Measurements from ENCODE around the gene PXDN. TPM values are rescaled to one million over a fixed set of nuclear protein-coding genes. Genes with fewer than 3 reads are reported as not detected.

The PXDN gene
- total RNA-seq, 1 donor from 2014 or later = 150 TPM

DNA sequence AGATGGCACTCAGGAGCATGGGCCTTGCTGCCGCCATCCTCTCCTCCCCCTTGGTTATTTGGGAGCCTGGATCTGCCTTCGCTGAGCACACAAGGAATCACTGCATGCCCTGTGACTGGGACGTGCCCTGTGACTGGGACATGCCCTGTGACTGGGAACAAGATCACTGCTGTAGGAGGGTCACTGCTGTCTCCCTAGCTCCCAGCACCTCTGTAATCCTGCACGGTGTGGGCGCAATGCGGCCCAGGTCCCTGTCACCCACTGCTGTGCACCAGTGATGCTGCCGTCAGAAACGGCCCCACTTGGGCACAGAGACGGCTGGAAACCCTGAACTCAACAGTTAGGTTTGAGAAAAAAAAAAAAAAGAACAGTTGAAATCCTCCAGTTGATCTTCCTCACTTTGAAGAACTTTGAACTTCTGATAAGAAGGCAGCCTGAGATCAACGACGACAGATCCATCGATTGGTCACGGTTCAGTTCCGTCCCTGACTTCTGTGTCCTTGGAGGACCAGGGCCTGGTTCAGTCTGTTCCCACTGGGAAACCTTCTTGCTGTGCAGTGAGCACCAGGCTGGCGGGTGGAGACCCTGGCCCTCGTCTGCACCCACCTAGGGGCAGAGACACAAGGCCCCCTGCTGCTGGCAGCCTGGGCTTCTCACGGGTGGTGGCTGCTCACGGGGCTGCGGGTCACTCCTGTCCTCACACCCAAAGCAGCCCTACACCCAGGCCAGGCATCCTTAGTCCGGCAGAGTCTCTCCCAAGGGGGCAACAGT lies 125.9 kb downstream of the PXDN start:
- H3K4me3 Mint-ChIP-seq = no peak overlapping the region

GRCh38 chr2:1617425-1618021 lies 126.8 kb downstream of the PXDN start:
- TF ChIP-seq, protein P1, sequence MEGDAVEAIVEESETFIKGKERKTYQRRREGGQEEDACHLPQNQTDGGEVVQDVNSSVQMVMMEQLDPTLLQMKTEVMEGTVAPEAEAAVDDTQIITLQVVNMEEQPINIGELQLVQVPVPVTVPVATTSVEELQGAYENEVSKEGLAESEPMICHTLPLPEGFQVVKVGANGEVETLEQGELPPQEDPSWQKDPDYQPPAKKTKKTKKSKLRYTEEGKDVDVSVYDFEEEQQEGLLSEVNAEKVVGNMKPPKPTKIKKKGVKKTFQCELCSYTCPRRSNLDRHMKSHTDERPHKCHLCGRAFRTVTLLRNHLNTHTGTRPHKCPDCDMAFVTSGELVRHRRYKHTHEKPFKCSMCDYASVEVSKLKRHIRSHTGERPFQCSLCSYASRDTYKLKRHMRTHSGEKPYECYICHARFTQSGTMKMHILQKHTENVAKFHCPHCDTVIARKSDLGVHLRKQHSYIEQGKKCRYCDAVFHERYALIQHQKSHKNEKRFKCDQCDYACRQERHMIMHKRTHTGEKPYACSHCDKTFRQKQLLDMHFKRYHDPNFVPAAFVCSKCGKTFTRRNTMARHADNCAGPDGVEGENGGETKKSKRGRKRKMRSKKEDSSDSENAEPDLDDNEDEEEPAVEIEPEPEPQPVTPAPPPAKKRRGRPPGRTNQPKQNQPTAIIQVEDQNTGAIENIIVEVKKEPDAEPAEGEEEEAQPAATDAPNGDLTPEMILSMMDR (conservative IDR thresholded peaks at IDR 0.05) = no peak

More for the DNA sequence above, 125.9 kb downstream of the PXDN start:
- peaks cover 4% of the 10 kb centered on the region for H3K9me3 Mint-ChIP-seq
- no peak for DNase-seq (ENCODE audit: extremely low spot score, unreplicated experiment)
- H3K27ac Mint-ChIP-seq = no peak overlapping the region
- TF ChIP-seq, protein P1 (conservative IDR thresholded peaks at IDR 0.05) = no peak
- H3K4me1 Mint-ChIP-seq (ENCODE audit: unreplicated experiment) = peaks cover 5% of the 10 kb centered on the region
- H3K36me3 Mint-ChIP-seq = peaks cover 4% of the 10 kb centered on the region
- H3K27me3 Mint-ChIP-seq = peaks cover 21% of the 10 kb centered on the region

DNA sequence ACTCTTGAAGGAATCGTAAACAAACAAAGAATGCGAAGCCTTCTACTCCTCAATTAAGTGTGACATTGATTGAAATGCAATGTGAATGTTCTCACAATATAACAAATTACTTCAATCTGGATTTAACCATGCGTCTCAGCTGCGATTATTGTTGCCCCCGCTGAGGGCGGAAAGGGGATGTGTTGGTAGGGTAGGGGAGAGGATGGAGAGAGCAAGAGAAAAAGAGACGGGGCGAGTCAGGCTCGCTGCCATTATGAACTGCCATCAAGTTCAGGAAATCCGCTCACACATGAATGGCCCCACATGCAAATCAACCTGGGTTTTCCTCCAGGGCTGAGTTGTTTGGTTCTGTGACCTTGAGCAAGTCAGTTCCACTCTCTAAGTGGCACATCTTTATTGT lies 129.8 kb downstream of the PXDN start:
- no peak for DNase-seq (ENCODE audit: extremely low spot score, unreplicated experiment)
- no peak overlapping the region for H3K4me3 Mint-ChIP-seq
- peaks cover 25% of the 10 kb centered on the region for H3K27me3 Mint-ChIP-seq
- TF ChIP-seq, protein P1 (conservative IDR thresholded peaks at IDR 0.05) = no peak
- no peak overlapping the region for H3K27ac Mint-ChIP-seq
- no peaks in the 10 kb centered on the region for H3K36me3 Mint-ChIP-seq
- no peaks in the 10 kb centered on the region for H3K9me3 Mint-ChIP-seq
- H3K4me1 Mint-ChIP-seq (ENCODE audit: unreplicated experiment) = peaks cover 6% of the 10 kb centered on the region

More at GRCh38 chr2:1617425-1618021, 126.8 kb downstream of the PXDN start:
- H3K27ac Mint-ChIP-seq = no peak overlapping the region
- H3K4me1 Mint-ChIP-seq (ENCODE audit: unreplicated experiment) = peaks cover 5% of the 10 kb centered on the region
- H3K9me3 Mint-ChIP-seq = no peaks in the 10 kb centered on the region
- no peak for DNase-seq (ENCODE audit: extremely low spot score, unreplicated experiment)
- H3K4me3 Mint-ChIP-seq = no peak overlapping the region
- H3K36me3 Mint-ChIP-seq = no peaks in the 10 kb centered on the region
- peaks cover 19% of the 10 kb centered on the region for H3K27me3 Mint-ChIP-seq

DNA sequence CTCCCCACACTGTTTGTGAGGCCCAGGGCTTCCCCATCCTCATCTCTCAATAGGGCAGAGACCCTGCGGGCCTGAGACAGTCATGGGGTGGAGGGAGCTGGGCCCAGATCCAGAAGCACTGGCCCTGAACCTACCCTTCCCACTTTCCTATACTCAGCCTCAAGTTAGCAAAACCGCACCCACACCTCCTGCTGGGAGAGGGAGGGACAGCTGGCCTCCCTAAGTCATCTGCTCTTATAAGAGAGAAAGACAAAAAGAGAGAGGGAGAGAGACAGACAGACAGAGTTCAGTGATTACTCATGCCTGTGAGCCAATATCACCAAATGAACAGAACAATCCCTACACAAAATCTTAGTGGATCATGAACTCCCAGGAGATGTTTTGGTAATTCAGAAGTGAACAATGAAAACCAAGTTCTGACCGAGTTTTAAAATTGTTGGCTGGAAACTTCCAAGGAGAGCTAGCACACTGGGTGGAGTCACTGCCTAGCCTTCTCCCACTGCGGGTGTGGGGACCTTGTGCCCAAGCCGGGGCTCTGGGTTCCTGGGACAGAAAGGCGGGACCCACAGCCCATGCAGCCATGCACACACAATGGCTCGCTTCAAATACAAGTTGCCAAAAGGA lies 130.5 kb downstream of the PXDN start:
- Mint-ChIP-seq H3K27me3 (peaks cover 25% of the 10 kb centered on the region), H3K36me3 (no peaks in the 10 kb centered on the region), H3K4me3 (no peak overlapping the region), H3K4me1 (ENCODE audit: unreplicated experiment) (peaks cover 8% of the 10 kb centered on the region), H3K27ac (no peak overlapping the region), H3K9me3 (no peaks in the 10 kb centered on the region)
- DNase-seq (ENCODE audit: extremely low spot score, unreplicated experiment) = no peak
- TF ChIP-seq, protein P1 (conservative IDR thresholded peaks at IDR 0.05) = no peak

- no peak overlapping the region for H3K4me3 Mint-ChIP-seq
- peaks cover 8% of the 10 kb centered on the region for H3K4me1 Mint-ChIP-seq (ENCODE audit: unreplicated experiment)
- H3K36me3 Mint-ChIP-seq = no peaks in the 10 kb centered on the region
- no peak for DNase-seq (ENCODE audit: extremely low spot score, unreplicated experiment)
- peaks cover 30% of the 10 kb centered on the region for H3K27me3 Mint-ChIP-seq
- H3K9me3 Mint-ChIP-seq = no peaks in the 10 kb centered on the region
- TF ChIP-seq, protein P1 (conservative IDR thresholded peaks at IDR 0.05) = no peak
- H3K27ac Mint-ChIP-seq = no peak overlapping the region
Measured at GRCh38 chr2:1613078-1613445, 131.3 kb downstream of the PXDN start.

Measured in type B pancreatic cell (in vitro differentiated cells).